GM23248 (cell line): ENCODE measurements around the gene CSNK1A1. TPM values are rescaled to one million over a fixed set of nuclear protein-coding genes. Genes with fewer than 3 reads are reported as not detected.
A peak's percentile ranks its signal among the peaks of the same experiment; 100 is the strongest.

Source experiments
- DNase-seq: peaks from one replicate; pipeline ENCODE4 v3.0.0-alpha.2; 2015
- H2AFZ ChIP-seq: fragments of 200-600 bp; sonication (generic); 2 replicates; pipeline ENCODE4 v1.6.1; 2016; ENCODE audit warnings: antibody characterized with exemption
- H3F3A ChIP-seq: fragments of 200-600 bp; sonication (generic); 2 replicates; pipeline ENCODE4 v1.6.1; 2016; ENCODE audit warnings: mild to moderate bottlenecking, antibody characterized with exemption, mixed run types; ENCODE audit not compliant: insufficient read depth
- H3K27ac ChIP-seq: fragments of 200-600 bp; sonication (generic); 2 replicates; pipeline ENCODE4 v1.5.1; 2016; ENCODE audit warnings: mild to moderate bottlenecking
- H3K27me3 ChIP-seq: fragments of 200-600 bp; sonication (generic); replicated peaks from 2 replicates; pipeline ENCODE4 v1.6.1; 2016; ENCODE audit warnings: mild to moderate bottlenecking; ENCODE audit not compliant: insufficient read depth
- H3K36me3 ChIP-seq: fragments of 200-600 bp; sonication (generic); 2 replicates; pipeline ENCODE4 v1.6.1; 2016; ENCODE audit warnings: low read depth, mild to moderate bottlenecking
- H3K4me1 ChIP-seq: fragments of 200-600 bp; sonication (generic); 2 replicates; pipeline ENCODE4 v1.6.1; 2016; ENCODE audit warnings: mild to moderate bottlenecking; ENCODE audit not compliant: insufficient read depth
- H3K4me2 ChIP-seq: fragments of 200-600 bp; sonication (generic); one replicate; pipeline ENCODE4 v1.6.1; 2016; ENCODE audit warnings: mild to moderate bottlenecking; ENCODE audit not compliant: unreplicated experiment
- H3K4me3 ChIP-seq: fragments of 200-600 bp; sonication (generic); 2 replicates; pipeline ENCODE4 v1.5.1; 2016; ENCODE audit warnings: mild to moderate bottlenecking
- H3K79me2 ChIP-seq: fragments of 200-600 bp; sonication (generic); 2 replicates; pipeline ENCODE4 v1.6.1; 2016; ENCODE audit warnings: mild to moderate bottlenecking; ENCODE audit not compliant: insufficient read depth
- H3K9ac ChIP-seq: fragments of 200-600 bp; sonication (generic); 2 replicates; pipeline ENCODE4 v1.6.1; 2016; ENCODE audit warnings: mild to moderate bottlenecking
- H3K9me2 ChIP-seq: fragments of 200-600 bp; sonication (generic); 2 replicates; pipeline ENCODE4 v1.6.1; 2016; ENCODE audit warnings: mixed run types, mild to moderate bottlenecking, moderate library complexity; ENCODE audit not compliant: insufficient read depth
- H3K9me3 ChIP-seq: fragments of 200-600 bp; sonication (generic); one replicate; pipeline ENCODE4 v1.6.1; 2017; ENCODE audit warnings: low read depth
- H4K20me1 ChIP-seq: fragments of 200-600 bp; sonication (generic); 2 replicates; pipeline ENCODE4 v1.6.0; 2016; ENCODE audit not compliant: insufficient read depth
- EZH2 ChIP-seq: fragments of 200-600 bp; sonication (generic); IDR thresholded peaks from 2 replicates; pipeline ENCODE4 v1.6.1; 2018; ENCODE audit warnings: antibody characterized with exemption, mild to moderate bottlenecking; ENCODE audit not compliant: insufficient read depth, poor library complexity, severe bottlenecking
- EZH2phosphoT487 ChIP-seq: fragments of 200-600 bp; sonication (generic); IDR thresholded peaks from 2 replicates; pipeline ENCODE4 v1.6.1; 2018; ENCODE audit warnings: antibody characterized with exemption, moderate library complexity, mild to moderate bottlenecking, low read depth; ENCODE audit not compliant: insufficient read depth
- WGBS, 2 experiments: methylation state at CpG; one replicate each; pipeline ENCODE4 v1.1.6; 2015 to 2017; ENCODE audit warnings: low lambda C conversion rate in 2 of 2, low coverage in 1 of 2; ENCODE audit errors: missing lambda C conversion rate in 2 of 2; 5-methylcytosine and 5-hydroxymethylcytosine counted together
- in situ Hi-C: fragments of 300-500 bp; cut with MboI; formaldehyde crosslinking; loops from 2 replicates; pipeline ENCODE4 v1.15.0; 2020
- polyA plus RNA-seq: library from polyadenylated mRNA; unstranded; fragments of >200 nt; fragmentation: Nextera tagmentation; extraction: Ambion mirVana; gene quantifications from 2 replicates; pipeline ENCODE4 v1.2.1, GENCODE V29; 2016
- total RNA-seq: library from RNA; depleted of rRNA; stranded (reverse); fragments of >200 nt; shearing (Covaris generic); gene quantifications from 2 replicates; pipeline ENCODE4 v1.2.3, GENCODE V29; 2014

CSNK1A1 gene
- total and polyA plus RNA-seq, 2 experiments from 2014 or later: 228 to 415 TPM

GRCh38 chr5:149475777-149476176 is 75.5 kb downstream of the CSNK1A1 start:
- H2AFZ ChIP-seq: no peak overlapping the region
- H3K9me2 ChIP-seq: no peaks in the 10 kb centered on the region
- no peak for DNase-seq
- TF ChIP-seq EZH2phosphoT487: no peak
- TF ChIP-seq EZH2: no peak
- peaks cover 13% of the 10 kb centered on the region for H3K4me1 ChIP-seq
- H3K4me3 ChIP-seq: no peak overlapping the region
- 96% methylated on average over 3 of the region's 3 CpGs for WGBS, 2 experiments
- H3K9ac ChIP-seq: no peak overlapping the region
- no peaks in the 10 kb centered on the region for H3K9me3 ChIP-seq
- H3K36me3 ChIP-seq: no peaks in the 10 kb centered on the region
- in situ Hi-C loops: no loop called here
- no peak overlapping the region for H3K4me2 ChIP-seq
- H3K27me3 ChIP-seq: no peaks in the 10 kb centered on the region
- H3K79me2 ChIP-seq: no peaks in the 10 kb centered on the region
- H3F3A ChIP-seq: 0 out of 2 replicates have a peak, but pooled peaks cover 4% of the 10 kb centered on the region
- H3K27ac ChIP-seq: no peak overlapping the region
- no peaks in the 10 kb centered on the region for H4K20me1 ChIP-seq

DNA sequence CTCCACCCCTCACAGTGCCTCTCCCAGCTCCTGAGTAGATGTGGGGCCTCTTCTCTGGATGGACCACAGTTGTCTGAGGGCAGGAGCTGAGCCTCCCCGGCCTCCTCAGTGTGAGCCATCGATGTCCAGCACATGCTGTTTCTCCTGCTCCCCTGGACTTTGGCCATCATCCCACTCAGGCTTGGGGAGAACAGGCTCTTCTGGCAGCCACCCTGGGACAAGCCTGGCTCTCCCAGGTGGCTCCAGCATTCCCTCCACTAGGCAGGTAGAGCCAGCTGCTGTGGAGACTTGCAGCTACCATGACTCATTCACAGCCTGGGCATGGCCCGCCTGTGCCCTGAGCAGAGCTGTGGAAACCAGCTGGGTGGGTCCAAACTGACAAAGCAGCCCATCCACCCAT is 77.0 kb downstream of the CSNK1A1 start:
- Histone ChIP-seq H2AFZ (no peak overlapping the region), H3K9ac (no peak overlapping the region), H3K4me3 (no peak overlapping the region), H3K9me2 (no peaks in the 10 kb centered on the region), H3K27me3 (no peaks in the 10 kb centered on the region), H3K36me3 (no peaks in the 10 kb centered on the region), H4K20me1 (no peaks in the 10 kb centered on the region), H3K27ac (no peak overlapping the region), H3K9me3 (no peaks in the 10 kb centered on the region), H3F3A (0 out of 2 replicates have a peak, but pooled peaks cover 4% of the 10 kb centered on the region), H3K79me2 (no peaks in the 10 kb centered on the region), H3K4me1 (peaks cover 13% of the 10 kb centered on the region), H3K4me2 (no peak overlapping the region)
- in situ Hi-C loops: no loop called here
- WGBS, 2 experiments: 81 to 87% methylated on average over 3 of the region's 3 CpGs
- TF ChIP-seq EZH2phosphoT487 (no peak), EZH2 (no peak)
- DNase-seq: peak; percentile 50

- Histone ChIP-seq H3K27me3 (no peaks in the 10 kb centered on the region), H3K9me2 (no peaks in the 10 kb centered on the region), H4K20me1 (no peaks in the 10 kb centered on the region), H3K36me3 (no peaks in the 10 kb centered on the region), H2AFZ (no peak overlapping the region), H3K4me2 (no peak overlapping the region), H3K9me3 (no peaks in the 10 kb centered on the region), H3F3A (0 out of 2 replicates have a peak, but pooled peaks cover 4% of the 10 kb centered on the region), H3K4me1 (peaks cover 13% of the 10 kb centered on the region), H3K9ac (no peak overlapping the region), H3K4me3 (no peak overlapping the region), H3K27ac (no peak overlapping the region), H3K79me2 (no peaks in the 10 kb centered on the region)
- no peak for TF ChIP-seq EZH2phosphoT487
- no peak for TF ChIP-seq EZH2
- in situ Hi-C loops: no loop called here
- no peak for DNase-seq
- WGBS, 2 experiments: 88 to 95% methylated on average over 5 to 7 of the region's 7 CpGs
These were observed 77.8 kb downstream of the CSNK1A1 start for GRCh38 chr5:149473441-149473840.

GRCh38 chr5:149472399-149472798 is 78.8 kb downstream of the CSNK1A1 start:
- H3K9me3 ChIP-seq: no peaks in the 10 kb centered on the region
- 89 to 93% methylated on average over 7 of the region's 7 CpGs for WGBS, 2 experiments
- H3K9ac ChIP-seq: no peak overlapping the region
- no peak overlapping the region for H3K4me2 ChIP-seq
- no peaks in the 10 kb centered on the region for H3K36me3 ChIP-seq
- no peaks in the 10 kb centered on the region for H4K20me1 ChIP-seq
- H3K4me3 ChIP-seq: no peak overlapping the region
- H3K9me2 ChIP-seq: no peaks in the 10 kb centered on the region
- 0 out of 2 replicates have a peak, but pooled peaks cover 4% of the 10 kb centered on the region for H3F3A ChIP-seq
- H3K79me2 ChIP-seq: no peaks in the 10 kb centered on the region
- TF ChIP-seq EZH2 (no peak), EZH2phosphoT487 (no peak)
- no peak overlapping the region for H2AFZ ChIP-seq
- in situ Hi-C loops: no loop called here
- no peaks in the 10 kb centered on the region for H3K27me3 ChIP-seq
- H3K27ac ChIP-seq: no peak overlapping the region
- DNase-seq: no peak
- H3K4me1 ChIP-seq: peaks cover 13% of the 10 kb centered on the region
